Measurements from ENCODE around the gene PEF1.

PEF1 gene

GRCh38 chr1:31658721-31659120 is 14.0 kb upstream of the PEF1 start:
- H3K36me3 ChIP-seq (ENCODE audit: low read length), result no peaks in the 10 kb centered on the region

GRCh38 chr1:31657972-31658510 is 13.4 kb upstream of the PEF1 start:
- no peaks in the 10 kb centered on the region for H4K20me1 ChIP-seq (ENCODE audit: low read depth, low read length)
- H3K27me3 ChIP-seq (ENCODE audit: low read length), result no peaks in the 10 kb centered on the region
- no peak overlapping the region for H3K9ac ChIP-seq (ENCODE audit: low read length)
- no peaks in the 10 kb centered on the region for H3K9me3 ChIP-seq (ENCODE audit: insufficient read depth, low read length)
- H3K4me2 ChIP-seq (ENCODE audit: low read depth, low read length, poor library complexity, severe bottlenecking), result no peak overlapping the region
- no peaks in the 10 kb centered on the region for H3K79me2 ChIP-seq (ENCODE audit: insufficient read depth, low read length)
- no peaks in the 10 kb centered on the region for H3K9me2 ChIP-seq (replicated peaks; ENCODE audit: insufficient read depth, low read length)
- no peak overlapping the region for H3K27ac ChIP-seq (ENCODE audit: low read depth, low read length)
- TF ChIP-seq EZH2phosphoT487 (conservative IDR thresholded peaks at IDR 0.05; ENCODE audit: low read length) (no peak), CTCF (IDR thresholded peaks at IDR 0.05; ENCODE audit: insufficient read depth, low read length, poor library complexity, severe bottlenecking) (no peak)
- H3K4me3 ChIP-seq (ENCODE audit: insufficient read depth, low read length, poor library complexity, severe bottlenecking), result no peak overlapping the region
- H2AFZ ChIP-seq (ENCODE audit: low read depth, low read length, severe bottlenecking), result no peak overlapping the region
- H3F3A ChIP-seq (ENCODE audit: insufficient read depth), result no peaks in the 10 kb centered on the region
- H3K36me3 ChIP-seq (ENCODE audit: low read length), result no peaks in the 10 kb centered on the region

More at GRCh38 chr1:31658721-31659120, 14.0 kb upstream of the PEF1 start:
- H3K27ac ChIP-seq (ENCODE audit: low read depth, low read length), result no peak overlapping the region
- H3K9me3 ChIP-seq (ENCODE audit: insufficient read depth, low read length), result no peaks in the 10 kb centered on the region
- H3K9me2 ChIP-seq (replicated peaks; ENCODE audit: insufficient read depth, low read length), result no peaks in the 10 kb centered on the region
- TF ChIP-seq EZH2phosphoT487 (conservative IDR thresholded peaks at IDR 0.05; ENCODE audit: low read length) (no peak), CTCF (IDR thresholded peaks at IDR 0.05; ENCODE audit: insufficient read depth, low read length, poor library complexity, severe bottlenecking) (no peak)
- H3K27me3 ChIP-seq (ENCODE audit: low read length), result no peaks in the 10 kb centered on the region
- no peaks in the 10 kb centered on the region for H3K79me2 ChIP-seq (ENCODE audit: insufficient read depth, low read length)
- no peak overlapping the region for H3K9ac ChIP-seq (ENCODE audit: low read length)
- H3F3A ChIP-seq (ENCODE audit: insufficient read depth), result no peaks in the 10 kb centered on the region
- no peaks in the 10 kb centered on the region for H4K20me1 ChIP-seq (ENCODE audit: low read depth, low read length)
- no peak overlapping the region for H3K4me2 ChIP-seq (ENCODE audit: low read depth, low read length, poor library complexity, severe bottlenecking)
- no peak overlapping the region for H2AFZ ChIP-seq (ENCODE audit: low read depth, low read length, severe bottlenecking)
- no peak overlapping the region for H3K4me3 ChIP-seq (ENCODE audit: insufficient read depth, low read length, poor library complexity, severe bottlenecking)

- no peak overlapping the region for H2AFZ ChIP-seq (ENCODE audit: low read depth, low read length, severe bottlenecking)
- no peak overlapping the region for H3K9ac ChIP-seq (ENCODE audit: low read length)
- H3K9me3 ChIP-seq (ENCODE audit: insufficient read depth, low read length), result no peaks in the 10 kb centered on the region
- no peaks in the 10 kb centered on the region for H3K9me2 ChIP-seq (replicated peaks; ENCODE audit: insufficient read depth, low read length)
- no peak overlapping the region for H3K27ac ChIP-seq (ENCODE audit: low read depth, low read length)
- H3K36me3 ChIP-seq (ENCODE audit: low read length), result no peaks in the 10 kb centered on the region
- no peaks in the 10 kb centered on the region for H3F3A ChIP-seq (ENCODE audit: insufficient read depth)
- H4K20me1 ChIP-seq (ENCODE audit: low read depth, low read length), result no peaks in the 10 kb centered on the region
- no peak overlapping the region for H3K4me2 ChIP-seq (ENCODE audit: low read depth, low read length, poor library complexity, severe bottlenecking)
- TF ChIP-seq CTCF (IDR thresholded peaks at IDR 0.05; ENCODE audit: insufficient read depth, low read length, poor library complexity, severe bottlenecking) (no peak), EZH2phosphoT487 (conservative IDR thresholded peaks at IDR 0.05; ENCODE audit: low read length) (no peak)
- no peak overlapping the region for H3K4me3 ChIP-seq (ENCODE audit: insufficient read depth, low read length, poor library complexity, severe bottlenecking)
- H3K27me3 ChIP-seq (ENCODE audit: low read length), result no peaks in the 10 kb centered on the region; the same call in 1 of the 2 replicates
- H3K79me2 ChIP-seq (ENCODE audit: insufficient read depth, low read length), result no peaks in the 10 kb centered on the region
Observed at GRCh38 chr1:31657020-31657804, 12.5 kb upstream of the PEF1 start.
